ENCODE results near the gene KLF5.
A peak's percentile ranks its signal among the peaks of the same experiment; 100 is the strongest.

Gene KLF5

DNA sequence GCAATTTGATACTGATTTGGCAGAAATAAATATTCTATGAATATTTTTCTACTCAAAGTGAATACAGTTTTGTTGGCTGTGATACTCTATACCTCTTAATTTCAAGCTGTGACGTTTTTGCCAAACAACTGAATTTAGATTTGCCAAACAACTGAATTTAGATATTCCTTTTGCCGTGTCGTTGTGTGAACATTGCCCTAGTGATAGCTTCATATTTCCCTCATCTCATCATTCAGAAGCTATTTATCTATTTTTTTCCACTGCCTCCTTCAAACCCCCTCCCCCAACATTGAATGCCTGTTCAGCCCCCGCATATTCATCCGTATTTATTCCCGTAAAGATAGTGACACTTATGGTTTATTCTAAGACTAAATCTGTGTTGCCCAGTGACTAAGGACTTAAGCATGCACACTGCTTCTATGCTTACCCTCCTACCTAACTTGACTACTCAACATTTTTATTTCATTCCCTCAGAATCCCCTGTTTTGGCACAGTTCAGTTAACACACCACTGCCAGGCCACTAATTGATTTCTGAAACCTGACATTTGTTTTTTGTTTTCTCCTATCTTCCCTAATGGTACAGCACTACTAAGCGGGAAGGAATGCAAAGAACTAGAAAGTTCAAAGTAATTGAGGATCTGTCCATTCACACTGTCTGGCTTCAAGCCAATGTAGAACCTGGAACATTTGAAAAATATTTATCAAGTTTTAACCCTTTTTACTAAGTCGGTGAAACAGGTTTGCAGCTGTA is 2.8 kb upstream of the KLF5 start:
- TF ChIP-seq ZFX (IDR thresholded peaks at IDR 0.05; ENCODE audit: borderline replicate concordance): no peak
- TF ChIP-seq, protein P1, sequence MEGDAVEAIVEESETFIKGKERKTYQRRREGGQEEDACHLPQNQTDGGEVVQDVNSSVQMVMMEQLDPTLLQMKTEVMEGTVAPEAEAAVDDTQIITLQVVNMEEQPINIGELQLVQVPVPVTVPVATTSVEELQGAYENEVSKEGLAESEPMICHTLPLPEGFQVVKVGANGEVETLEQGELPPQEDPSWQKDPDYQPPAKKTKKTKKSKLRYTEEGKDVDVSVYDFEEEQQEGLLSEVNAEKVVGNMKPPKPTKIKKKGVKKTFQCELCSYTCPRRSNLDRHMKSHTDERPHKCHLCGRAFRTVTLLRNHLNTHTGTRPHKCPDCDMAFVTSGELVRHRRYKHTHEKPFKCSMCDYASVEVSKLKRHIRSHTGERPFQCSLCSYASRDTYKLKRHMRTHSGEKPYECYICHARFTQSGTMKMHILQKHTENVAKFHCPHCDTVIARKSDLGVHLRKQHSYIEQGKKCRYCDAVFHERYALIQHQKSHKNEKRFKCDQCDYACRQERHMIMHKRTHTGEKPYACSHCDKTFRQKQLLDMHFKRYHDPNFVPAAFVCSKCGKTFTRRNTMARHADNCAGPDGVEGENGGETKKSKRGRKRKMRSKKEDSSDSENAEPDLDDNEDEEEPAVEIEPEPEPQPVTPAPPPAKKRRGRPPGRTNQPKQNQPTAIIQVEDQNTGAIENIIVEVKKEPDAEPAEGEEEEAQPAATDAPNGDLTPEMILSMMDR (IDR thresholded peaks at IDR 0.05): no peak
- H3K27ac ChIP-seq: no peak overlapping the region

DNA sequence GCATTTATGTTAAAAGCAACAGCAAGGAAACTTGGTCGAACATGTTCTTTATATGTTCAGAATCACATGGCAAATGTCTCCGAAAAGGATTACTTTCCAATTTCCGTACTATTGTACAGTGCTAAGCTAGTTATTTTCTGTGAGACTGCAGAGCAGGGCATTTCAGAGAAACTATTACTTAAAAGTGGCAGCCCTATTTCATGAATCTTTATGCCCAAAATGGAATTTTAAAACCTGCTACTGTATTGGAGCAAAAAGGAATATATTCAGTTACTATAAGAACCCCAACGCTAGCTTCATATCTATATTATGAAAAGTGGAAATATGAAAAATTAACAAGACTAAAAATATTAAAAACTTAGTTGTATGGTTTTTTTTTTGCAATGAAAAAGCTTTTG is 2.2 kb upstream of the KLF5 start:
- H3K27ac ChIP-seq: no peak overlapping the region
- TF ChIP-seq, protein P1 (IDR thresholded peaks at IDR 0.05): no peak
- no peak for TF ChIP-seq ZFX (IDR thresholded peaks at IDR 0.05; ENCODE audit: borderline replicate concordance)

DNA sequence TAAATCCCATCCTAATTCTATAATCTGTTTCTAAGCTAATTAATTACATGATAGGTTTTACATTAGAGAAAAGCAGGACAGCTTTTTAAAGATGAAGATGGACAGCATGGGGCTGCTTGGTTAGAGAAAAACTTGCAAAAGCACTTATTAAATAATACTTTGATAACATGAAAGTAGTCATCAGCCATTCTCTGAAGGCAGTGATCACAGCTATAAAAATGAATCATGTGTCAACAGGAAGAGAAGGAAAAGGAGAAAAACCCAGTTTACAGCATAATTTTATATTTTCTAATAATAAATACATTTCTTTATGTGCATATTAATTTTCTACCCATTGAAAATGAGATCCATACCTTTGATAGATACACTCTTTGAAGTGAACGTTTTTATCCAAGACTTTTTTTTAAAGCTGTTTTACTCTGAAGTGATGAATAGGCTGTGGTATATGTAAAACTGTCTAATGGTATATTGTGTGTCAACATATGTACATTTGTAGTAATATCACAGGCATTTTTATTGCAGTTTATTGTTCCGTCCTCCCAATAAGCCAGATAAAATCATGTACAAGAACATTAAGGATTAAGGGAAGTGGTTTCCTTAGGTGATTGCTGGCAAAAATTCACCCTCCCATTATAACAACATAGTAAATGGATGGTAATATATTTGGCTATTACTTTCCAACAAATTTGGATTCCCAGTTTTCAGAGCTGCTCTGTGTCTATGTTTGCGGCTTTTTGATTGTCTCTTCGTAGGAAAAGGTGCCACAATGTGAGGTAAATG is 1.3 kb upstream of the KLF5 start:
- TF ChIP-seq, protein P1 (IDR thresholded peaks at IDR 0.05): no peak
- no peak for TF ChIP-seq ZFX (IDR thresholded peaks at IDR 0.05; ENCODE audit: borderline replicate concordance)
- no peak overlapping the region for H3K27ac ChIP-seq

DNA sequence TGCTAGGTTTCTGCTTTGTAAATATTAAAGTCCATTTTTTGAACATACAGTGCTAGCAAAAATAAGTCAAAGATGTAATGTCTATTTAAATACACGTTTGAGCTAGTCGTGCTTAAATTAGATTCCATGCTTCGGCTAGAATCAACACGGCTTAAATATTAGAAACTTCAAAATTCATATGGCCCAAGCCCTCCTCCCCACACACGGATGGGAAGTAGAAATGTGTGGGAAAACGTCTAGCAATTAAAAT is 816 bp upstream of the KLF5 start:
- no peak for TF ChIP-seq ZFX (IDR thresholded peaks at IDR 0.05; ENCODE audit: borderline replicate concordance)
- TF ChIP-seq, protein P1 (IDR thresholded peaks at IDR 0.05): no peak
- peak overlapping the region; percentile 85; the same call in 1 of the 2 replicates for H3K27ac ChIP-seq

DNA sequence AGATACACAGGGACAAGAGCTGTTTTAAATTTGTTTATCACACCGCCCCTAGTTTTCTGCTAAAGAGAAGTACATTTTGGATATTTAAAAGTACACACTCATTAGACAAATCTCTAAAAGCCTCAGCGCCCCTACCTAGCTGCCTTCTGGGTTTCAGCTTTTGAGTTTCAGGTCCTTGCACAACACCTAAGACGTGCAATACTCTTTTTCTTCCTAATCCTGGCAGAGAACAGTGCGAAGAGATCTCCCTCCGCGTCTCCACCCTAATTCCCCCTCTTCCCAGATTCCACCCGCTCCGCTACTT is 421 bp upstream of the KLF5 start:
- H3K27ac ChIP-seq: peak overlapping the region; percentile 85
- no peak for TF ChIP-seq ZFX (IDR thresholded peaks at IDR 0.05; ENCODE audit: borderline replicate concordance)
- TF ChIP-seq, protein P1 (IDR thresholded peaks at IDR 0.05): no peak

DNA sequence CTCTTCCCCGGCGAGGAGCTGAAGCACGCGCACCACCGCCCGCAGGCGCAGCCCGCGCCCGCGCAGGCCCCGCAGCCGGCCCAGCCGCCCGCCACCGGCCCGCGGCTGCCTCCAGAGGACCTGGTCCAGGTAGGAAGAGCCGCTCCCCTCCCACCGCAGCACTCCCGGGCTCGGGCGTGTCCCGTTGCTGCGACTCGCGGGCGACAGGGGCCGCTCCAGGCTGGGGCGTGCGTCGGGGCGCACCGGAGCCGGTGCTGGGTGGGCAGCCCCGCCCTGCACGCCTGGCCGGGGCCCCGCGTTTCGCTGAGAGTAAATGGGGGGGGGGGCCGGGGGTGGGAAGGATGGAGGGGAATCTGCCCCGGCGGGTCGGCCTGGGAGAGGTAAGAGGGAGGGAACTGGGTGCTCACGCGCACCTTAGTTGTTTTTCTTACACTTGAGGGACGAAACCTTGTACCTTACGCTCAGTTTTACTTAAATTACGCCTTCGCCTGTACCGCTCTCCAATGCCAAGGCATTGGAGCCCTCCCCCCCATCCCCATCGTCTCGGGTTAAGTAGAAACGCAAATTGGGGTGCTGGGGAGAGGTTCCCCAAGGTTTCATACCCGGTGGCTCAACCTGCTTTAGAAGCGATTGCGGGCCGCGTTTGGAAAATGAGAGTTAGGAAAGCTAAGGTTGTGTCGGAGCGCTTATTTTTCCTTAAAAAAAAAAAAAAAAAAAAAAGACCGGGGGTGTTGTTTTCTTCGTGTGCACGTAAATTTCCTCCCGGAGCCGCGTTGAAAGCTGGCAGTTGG is 850 bp downstream of the KLF5 start:
- H3K27ac ChIP-seq: peak overlapping the region; percentile 85
- TF ChIP-seq ZFX (IDR thresholded peaks at IDR 0.05; ENCODE audit: borderline replicate concordance): no peak
- TF ChIP-seq, protein P1 (IDR thresholded peaks at IDR 0.05): peak; percentile 70

All from 22Rv1 (cell line).